Lung microvascular endothelial cell (primary cell): ENCODE results near the gene SULT1C4. TPM values are rescaled to one million over a fixed set of nuclear protein-coding genes. Genes with fewer than 3 reads are reported as not detected.
"Not testable (repeated sequence)": the region's sequence is repeated elsewhere in the genome, so short reads cannot be mapped to it uniquely, and the experiment has no call there.

Experiments used
- DNase-seq, 2 donors: peaks; one replicate each; pipeline versions ENCODE4 v3.0.0 to v3.0.0-alpha.2; 2010; ENCODE audit warnings: low read depth in 2 of 2
- total RNA-seq: library from RNA; depleted of rRNA; stranded (reverse); fragments of >200 nt; gene quantifications from 2 replicates; pipeline ENCODE4 v1.2.1, GENCODE V29; 2014

Gene SULT1C4
- 94.6 and 123 TPM in 2 replicates for total RNA-seq

- DNase-seq: peak; percentile 68 to 97
Measured at GRCh38 chr2:108377815-108378630, at the start of gene SULT1C4. TSS of gene SULT1C4 (plus strand) at chr2:108377954. CDS start at chr2:108378338, 384 bp downstream.

GRCh38 chr2:108329771-108330170 lies 48.0 kb upstream of the SULT1C4 start:
- DNase-seq: no peak

- DNase-seq: peak in 1 of 2 donors; percentile 26
Measured at GRCh38 chr2:108330979-108331378, 46.8 kb upstream of the SULT1C4 start.

- DNase-seq: peak in 1 of 2 donors; percentile 36
Measured at GRCh38 chr2:108345951-108346350, 31.8 kb upstream of the SULT1C4 start.

GRCh38 chr2:108346827-108347226 lies 30.9 kb upstream of the SULT1C4 start:
- no peak for DNase-seq

- no peak for DNase-seq
Measured at GRCh38 chr2:108347786-108348185, 30.0 kb upstream of the SULT1C4 start.

GRCh38 chr2:108348816-108349570 lies 28.8 kb upstream of the SULT1C4 start:
- DNase-seq: no peak

GRCh38 chr2:108349571-108349928 lies 28.2 kb upstream of the SULT1C4 start:
- DNase-seq: no peak

- no peak for DNase-seq
Measured at GRCh38 chr2:108351889-108352288, 25.9 kb upstream of the SULT1C4 start.

- DNase-seq: no peak
Measured at GRCh38 chr2:108354136-108354535, 23.6 kb upstream of the SULT1C4 start.

GRCh38 chr2:108355906-108356734 lies 21.6 kb upstream of the SULT1C4 start:
- no peak for DNase-seq

GRCh38 chr2:108359336-108359735 lies 18.4 kb upstream of the SULT1C4 start:
- not testable (repeated sequence) for DNase-seq

GRCh38 chr2:108360776-108361468 lies 16.8 kb upstream of the SULT1C4 start:
- no peak for DNase-seq

GRCh38 chr2:108363024-108363907 lies 14.5 kb upstream of the SULT1C4 start:
- peak in 1 of 2 donors; percentile 53 for DNase-seq

GRCh38 chr2:108363908-108364225 lies 13.9 kb upstream of the SULT1C4 start:
- no peak for DNase-seq

GRCh38 chr2:108364676-108365297 lies 13.0 kb upstream of the SULT1C4 start:
- no peak for DNase-seq

- no peak for DNase-seq
Measured at GRCh38 chr2:108365656-108366055, 12.1 kb upstream of the SULT1C4 start.

- DNase-seq: no peak
Measured at GRCh38 chr2:108367014-108367413, 10.7 kb upstream of the SULT1C4 start.

GRCh38 chr2:108367561-108368175 lies 10.1 kb upstream of the SULT1C4 start:
- DNase-seq: peak; percentile 17 to 90
